ENCODE measurements around the gene ZNF175.

The ZNF175 gene

DNA sequence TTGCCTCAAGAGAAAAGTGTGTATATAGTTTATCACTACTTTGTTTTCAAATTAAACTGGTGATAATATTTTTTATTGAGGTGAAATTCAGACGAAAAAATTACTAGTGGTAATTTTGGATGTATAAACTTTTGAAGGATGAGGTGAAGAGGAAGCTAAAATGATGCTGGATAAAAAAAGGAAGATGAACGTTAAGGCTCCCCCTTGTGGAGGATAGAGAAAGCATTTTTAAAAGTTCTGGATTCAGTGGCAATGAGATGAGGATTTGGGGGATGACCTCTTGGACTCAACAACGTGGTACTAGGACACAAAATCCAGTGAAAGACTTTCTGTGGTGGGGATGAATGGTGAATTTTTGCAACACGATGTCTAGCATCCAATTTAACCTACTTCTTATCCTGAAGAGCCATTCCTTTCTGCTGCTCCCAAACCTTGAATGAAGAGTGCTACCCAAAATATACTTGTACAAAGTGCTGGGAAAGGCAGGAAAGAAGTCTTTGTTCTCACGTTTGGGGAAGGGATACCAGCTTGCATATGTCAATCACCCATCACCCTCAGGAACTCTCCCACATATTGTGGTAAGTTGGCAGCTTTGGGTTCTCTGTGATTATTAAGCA, 66.4 kb downstream of the ZNF175 start:
- DNase-seq, result no peak

DNA sequence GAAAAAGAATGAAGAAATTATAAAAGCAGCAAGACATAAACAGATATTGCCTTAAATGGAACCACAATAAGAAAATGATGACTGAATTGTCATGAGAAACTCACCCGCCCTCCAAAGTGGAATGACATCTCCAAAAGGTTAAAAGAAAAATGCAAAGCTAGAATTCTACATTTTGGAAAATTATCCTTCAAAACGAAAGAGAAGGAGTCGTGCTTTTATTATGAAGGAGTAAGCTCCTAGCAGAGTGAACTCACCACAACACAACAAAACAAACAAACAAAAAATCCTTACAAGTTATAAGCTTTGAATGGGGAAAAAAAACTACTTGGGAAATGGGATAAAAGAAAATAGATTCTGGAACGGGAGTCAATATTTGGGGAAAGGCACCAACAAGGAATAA, 68.8 kb downstream of the ZNF175 start:
- no peak for DNase-seq

DNA sequence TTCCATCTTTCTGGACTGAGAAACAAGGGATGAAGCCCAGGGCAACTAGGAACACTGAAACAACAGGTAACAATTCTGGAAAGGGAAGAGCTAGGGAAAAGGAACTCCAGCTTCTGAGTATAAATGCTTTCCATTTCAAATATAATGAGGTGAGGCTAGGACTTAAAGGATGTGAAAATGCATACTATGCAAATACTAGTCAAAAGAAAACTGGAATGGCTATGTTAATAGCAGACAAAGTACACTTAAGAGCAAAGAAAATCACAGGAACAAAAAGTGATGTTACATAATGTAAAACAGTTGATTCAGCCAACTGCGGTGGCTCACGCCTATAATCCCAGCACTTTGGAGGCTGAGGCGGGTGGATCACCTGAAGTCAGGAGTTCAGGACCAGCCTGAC, 69.3 kb downstream of the ZNF175 start:
- no peak for DNase-seq

DNA sequence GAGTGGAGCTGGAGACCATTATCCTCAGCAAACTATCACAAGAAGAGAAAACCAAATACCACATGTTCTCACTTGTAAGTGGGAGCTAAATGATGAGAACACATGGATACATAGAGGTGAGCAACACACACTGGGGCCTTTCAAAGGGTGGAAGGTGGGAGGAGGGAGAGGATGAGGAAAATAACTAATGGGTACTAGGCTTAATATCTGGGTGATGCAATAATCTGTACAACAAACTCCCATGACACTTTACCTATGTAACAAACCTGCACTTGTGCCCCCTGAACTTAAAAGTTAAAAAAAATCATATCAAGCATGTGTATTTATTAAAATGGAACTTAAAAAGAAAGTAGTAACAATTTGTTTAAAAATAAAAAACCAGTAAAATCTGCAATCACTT, 70.6 kb downstream of the ZNF175 start:
- no peak for DNase-seq
